HG03457 (cell line): ENCODE results near the gene TENM4.

ENCODE experiments used
- ATAC-seq: cut with Tn5 transposase; IDR thresholded peaks from one replicate; pipeline ENCODE4 v1.9.1; 2021; ENCODE audit warnings: moderate number of reproducible peaks; ENCODE audit not compliant: unreplicated experiment

TENM4 gene

DNA sequence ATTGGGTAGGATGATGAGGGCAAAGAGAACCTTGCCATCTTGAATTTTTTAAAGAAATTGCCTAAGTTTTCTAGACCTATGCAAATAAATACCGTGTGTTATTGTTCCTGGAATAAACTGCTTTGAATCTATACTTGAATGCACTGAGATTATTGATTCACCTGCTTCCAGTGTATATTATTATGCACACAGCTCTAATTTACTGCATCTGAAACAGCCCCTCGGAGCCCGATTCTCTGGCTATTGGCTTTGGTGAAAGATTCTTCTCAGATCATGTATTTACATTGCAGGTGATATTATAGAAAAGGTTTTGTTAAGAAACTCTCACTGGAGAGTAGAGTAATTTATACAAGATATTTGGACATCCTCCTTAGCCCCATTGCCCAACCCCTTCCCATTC, 254.2 kb downstream of the TENM4 start:
- ATAC-seq = no peak

DNA sequence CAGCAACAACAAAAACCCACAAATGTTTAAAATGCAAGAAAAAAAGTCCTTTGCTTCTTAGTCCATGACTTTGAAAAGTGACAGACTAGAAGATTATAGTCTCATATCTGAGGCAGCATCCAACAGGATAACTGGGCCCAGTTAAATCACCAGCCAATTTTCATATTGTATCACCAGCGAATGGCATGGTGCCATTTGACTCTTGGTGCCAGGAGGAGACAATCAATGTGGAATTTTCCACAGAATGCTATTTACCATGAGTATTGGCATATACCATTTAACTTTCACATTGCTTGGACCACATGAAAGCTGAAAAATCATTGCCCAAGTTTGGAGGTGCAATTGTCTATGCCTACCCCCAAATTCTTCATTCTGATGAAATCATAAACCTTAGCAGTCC, 255.5 kb downstream of the TENM4 start:
- ATAC-seq = no peak

DNA sequence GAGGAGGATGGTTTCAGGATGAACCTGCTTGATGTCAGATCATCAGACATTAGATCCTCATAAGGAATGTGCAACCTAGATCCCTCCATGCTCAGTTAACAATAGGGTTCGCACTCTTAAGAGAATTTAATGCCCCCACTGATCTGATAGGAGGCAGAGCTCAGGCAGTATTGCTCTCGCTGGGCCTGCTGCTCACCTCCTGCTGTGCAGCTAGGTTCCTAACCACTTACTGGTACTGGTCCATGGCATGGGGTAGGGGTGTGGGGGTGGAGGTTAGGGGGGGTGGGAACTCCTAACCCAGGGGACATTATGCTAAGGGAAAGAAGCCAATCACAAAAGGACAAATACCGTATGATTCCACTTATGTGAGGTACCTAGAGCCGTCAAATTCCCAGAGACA, 256.5 kb downstream of the TENM4 start:
- no peak for ATAC-seq

DNA sequence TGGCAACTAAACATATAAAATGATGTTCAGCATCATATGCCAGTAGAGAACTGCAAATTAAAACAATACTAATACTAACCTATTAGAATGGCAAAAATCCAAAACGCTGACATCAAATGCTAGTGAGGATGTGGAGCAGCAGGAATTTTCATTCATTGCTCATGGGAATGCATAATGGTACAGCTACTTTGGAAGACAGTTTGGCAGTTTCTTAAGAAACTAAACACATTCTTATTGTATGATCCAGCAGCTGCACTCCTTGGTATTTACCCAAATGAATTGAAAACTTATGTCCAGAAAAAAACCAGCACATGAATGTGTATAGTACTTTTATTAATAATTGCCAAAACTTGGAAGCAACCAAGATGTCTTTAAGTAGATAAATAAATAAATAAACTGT, 258.0 kb downstream of the TENM4 start:
- no peak for ATAC-seq

DNA sequence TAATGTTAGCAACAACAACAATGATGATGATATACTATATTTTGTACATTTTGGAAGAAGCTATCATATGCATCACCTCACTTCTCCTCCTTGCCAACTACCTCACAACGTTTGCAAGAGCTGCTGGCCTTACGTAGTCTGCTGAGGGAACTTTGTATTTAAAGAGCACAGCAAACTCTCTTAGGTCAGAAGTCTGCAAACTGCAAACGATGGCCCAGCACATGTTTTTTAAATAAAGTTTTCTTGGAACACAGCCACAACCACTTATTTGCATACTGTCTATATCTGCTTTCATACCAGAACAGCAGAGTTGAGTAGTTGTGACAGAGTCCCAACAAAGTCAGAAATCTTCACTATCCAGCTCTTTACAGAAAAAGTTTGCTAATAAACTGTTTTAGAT, 261.7 kb downstream of the TENM4 start:
- ATAC-seq = no peak

DNA sequence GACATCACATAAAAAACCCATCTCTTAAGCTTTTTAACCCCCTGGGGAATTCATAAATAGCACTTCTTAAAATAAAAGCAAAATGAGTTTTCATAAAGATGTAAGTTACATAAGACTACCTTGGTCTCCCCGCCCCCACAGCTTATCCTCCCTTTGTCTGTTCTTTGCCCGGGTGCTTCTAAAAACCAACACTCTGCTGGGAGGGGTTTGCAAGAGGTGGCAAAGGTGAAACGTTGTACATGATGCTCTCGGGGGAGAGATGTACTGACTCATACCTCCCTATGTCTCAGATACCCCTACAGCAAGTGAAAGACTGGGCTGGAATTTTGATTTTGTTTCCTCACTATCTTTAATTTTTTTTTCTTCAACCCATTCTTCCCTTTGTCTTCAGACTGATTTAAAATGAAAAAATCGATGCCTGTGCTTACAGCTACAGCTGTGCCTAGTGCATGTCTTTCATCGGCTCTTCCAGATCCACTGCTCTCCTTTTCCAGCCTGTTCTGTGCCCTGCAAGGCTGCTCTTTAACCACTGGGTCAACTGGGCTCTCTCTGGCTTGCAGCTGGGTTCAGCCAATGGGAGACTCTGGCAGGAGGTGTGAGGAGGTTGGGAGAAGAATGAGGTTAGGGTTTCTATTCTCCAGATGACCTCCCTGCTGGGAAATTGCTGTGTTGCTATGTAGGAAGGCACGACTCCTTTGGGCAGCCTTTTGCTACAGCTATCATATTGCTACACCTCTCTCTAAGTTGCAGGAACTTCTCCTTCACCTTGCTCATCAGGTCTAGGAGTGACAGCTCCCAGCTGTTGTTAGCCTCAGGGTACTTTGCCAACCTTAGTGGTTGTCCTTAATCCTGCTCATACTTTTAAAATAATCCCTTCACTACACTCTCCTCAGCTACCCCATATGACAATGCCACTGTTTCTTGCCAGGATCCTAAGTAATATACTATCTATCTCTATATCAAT, 266.5 kb downstream of the TENM4 start:
- no peak for ATAC-seq

DNA sequence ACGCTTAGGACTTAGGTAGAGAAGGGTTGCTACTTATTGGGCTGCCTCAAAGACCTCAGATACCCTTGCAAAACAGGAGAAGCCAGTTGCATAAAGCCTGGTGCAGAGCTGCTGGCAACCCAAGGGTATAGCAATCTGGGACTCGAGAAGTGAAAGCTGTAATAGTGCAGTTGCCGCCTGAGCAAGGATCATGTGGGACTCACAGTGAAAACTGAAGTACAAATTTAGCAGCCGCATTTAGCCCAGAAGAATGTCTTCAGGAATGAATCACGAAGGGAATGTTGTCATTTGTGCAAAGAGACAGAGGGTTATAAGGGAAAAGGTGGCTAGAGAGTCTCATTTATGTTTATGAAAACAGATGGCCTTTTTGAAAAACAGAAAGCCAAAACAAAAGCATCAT, 267.2 kb downstream of the TENM4 start:
- no peak for ATAC-seq

DNA sequence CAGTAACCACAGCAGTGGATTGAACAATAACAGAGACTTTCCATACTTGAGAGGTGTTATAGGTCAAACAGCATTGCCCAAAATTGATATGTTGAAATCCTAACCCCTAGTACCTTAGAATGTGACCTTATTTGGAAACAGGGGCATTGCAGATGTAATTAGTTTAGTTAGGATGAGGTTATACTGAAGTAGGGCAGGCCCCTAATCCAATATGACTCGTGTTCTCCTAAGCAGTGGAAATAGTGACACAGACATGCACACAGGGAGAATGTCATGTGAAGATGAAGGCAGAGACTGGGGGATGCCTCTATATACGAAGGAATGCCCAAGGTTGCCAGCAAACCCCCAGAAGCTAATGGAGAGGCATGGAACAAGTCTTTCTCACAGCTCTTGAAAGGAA, 270.5 kb downstream of the TENM4 start:
- no peak for ATAC-seq

DNA sequence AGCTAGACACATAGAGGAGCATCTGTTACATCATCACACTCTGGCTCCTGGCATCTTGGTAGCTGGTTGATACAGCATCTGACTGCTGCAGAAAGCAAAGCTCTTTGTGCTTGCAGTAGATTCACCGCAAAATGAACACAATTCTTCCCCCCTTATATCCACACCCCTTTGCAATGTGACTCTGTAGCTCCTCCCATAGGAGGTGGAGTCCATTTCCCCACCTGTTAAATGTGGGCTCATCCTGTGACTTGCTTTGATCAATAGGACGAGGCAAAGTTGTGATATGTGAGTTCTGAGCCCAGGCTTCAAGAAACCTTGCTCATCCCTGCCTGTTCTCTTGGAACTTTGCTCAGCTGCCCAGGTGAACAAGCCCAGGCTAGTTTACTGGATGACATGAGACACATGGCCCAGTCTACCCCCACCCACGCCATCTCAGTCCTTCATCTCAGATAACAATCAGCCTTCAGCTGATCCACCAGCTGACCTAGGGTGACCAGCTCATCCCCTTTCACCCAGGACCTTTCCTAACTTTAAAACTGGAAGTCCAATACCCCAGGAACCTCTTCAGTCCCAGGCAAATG, 272.2 kb downstream of the TENM4 start:
- ATAC-seq = no peak

DNA sequence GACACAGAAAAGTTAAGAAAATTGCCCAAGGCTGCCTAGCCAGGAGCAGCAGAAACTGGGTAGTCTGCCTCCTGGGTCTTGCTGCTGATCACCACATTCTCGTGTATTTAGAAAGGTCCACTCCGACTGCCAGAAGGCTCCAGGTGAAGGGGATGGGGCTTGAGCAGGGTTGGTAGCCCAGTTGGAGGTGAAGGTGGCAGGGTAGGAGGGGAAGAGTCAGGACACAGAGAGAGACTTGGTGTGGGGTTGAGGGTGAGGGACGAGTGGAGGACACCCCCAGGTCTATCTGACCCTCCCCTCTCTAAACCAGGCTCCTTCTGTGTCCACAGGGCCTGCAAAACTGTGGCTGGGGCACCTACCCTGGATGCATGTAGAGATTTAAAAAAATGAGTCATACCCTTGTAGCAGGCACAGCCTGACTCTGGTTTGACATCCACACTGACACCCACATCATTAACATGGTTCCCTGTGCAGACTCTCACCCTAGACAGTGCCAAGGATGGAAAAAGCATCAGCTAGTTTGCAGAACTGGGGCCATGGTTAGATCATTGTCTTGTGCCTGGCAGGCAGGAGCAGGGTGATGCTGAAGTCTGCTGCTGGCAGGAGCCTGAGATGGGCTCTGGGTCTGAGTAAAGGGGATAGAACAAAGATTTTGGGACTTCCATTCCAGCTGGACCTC, 273.2 kb downstream of the TENM4 start:
- ATAC-seq = no peak

DNA sequence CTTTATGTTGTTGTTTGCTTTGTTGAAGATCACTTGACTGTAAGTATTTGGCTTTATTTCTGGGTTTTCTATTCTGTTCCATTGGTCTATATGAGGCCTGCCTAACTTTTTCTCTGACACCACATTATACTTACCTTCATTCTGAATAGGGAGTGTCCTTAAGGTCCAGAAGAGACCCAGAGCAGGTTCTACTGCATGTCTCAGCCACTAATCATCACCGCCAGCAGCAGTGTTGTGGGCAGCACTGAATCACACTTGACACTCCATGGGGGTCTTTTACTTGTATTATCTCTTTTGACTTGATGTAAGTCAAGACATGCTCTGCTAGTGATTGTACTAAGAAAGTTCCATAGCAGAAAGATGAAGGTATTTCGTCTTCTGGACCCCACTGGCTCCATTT, 274.9 kb downstream of the TENM4 start:
- no peak for ATAC-seq

DNA sequence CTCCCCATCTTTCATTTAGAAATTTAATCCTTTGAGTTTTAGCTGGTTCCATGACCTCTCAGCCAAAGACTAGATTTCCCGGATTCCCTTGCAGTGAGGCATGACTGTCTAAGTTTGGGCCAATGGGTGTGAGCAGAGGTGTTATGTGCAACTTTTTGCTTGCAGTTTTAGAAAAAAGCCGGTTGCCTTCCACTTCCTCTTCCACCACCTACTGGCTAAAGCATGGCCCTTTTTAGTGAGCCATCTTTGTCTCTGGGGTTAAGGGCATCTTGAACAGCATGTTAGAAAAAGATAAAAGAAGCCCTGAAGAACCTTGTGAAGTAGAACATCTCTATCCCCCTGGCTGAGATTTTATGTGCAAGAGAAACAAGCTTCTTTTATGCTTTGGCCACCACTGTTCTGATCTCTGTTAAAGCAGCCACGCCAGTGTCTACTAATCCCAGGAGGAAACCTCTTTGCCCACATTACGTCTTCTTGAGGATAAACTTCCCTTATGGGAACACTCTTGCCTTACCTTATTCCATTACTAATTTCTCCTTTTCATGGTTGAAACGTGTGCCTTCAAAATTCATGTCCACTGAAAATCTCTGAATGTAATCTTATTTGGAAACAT, 279.9 kb downstream of the TENM4 start:
- ATAC-seq = no peak

DNA sequence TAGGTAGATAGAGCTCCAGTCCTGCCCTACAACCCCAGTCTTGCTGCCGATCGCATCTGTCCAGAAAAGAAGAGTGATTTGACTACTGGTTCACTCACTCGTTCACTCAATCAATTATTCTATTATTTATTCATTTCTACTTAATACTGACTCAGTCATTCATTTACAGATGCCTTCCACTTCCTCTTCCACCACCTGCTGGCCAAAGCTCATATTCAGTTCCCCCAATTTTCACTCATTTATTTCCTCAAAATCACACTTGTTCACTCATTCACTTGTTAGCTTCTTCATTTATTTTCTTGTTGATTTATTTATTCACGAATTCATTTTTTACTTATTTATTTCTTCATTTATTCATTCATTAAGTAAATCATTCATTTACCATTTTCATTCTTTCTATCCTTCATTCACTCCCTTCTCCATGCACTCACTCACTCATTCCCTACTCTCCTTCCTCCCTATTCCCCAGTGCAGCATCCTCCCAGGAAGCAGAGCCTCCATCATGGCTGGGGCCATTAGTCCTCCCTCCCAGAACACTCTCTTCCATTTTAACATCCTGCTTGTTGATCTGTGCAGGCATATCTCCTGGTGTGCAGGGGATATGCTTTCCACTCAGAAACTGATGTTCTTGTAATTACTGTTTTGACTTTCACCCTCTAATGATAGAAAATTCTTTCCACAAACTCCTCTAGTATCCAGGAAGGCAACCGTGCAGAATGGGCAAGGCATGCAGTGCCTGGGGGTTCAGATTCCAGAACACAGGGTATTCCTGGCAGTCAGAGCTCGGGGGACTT, 281.0 kb downstream of the TENM4 start:
- ATAC-seq = no peak

DNA sequence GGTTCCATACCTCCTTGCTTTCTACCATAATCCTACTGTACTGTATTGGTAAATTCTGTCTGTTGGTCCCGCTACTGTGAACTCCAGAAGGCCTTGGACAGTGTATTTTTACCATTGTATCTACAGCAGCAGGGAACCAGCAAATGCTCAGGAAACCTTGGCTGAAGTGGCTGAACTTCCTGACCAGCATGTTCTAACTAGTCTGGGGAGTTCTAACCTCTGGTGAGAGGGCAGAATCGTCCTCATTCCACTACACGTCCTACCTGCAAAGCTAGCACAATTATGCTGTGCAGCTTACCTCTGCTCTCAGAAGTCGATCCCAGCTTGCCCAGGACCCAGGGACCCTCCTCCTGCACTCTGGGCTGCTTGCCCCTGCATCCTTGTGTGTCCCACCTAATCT, 283.1 kb downstream of the TENM4 start:
- ATAC-seq = no peak

DNA sequence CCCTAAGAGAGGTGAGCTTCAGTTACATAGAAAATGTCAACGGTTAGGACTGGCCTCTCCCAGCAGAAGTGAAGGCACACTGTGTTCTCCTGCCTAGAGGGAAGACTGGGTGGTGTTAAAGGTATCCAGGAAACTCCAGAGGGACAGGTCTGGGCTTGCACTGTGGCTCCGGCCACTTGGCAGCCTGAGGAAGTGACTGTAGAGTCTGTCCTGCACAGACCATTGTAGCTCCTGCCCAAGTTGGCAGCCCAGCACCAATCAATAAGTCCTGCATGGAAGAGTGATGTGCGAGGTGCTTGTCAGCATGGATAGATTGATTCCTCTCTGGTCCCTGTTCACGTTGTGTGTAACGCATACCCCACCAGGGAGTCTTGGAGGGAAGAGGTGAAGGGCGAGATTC, 284.8 kb downstream of the TENM4 start:
- ATAC-seq = no peak

DNA sequence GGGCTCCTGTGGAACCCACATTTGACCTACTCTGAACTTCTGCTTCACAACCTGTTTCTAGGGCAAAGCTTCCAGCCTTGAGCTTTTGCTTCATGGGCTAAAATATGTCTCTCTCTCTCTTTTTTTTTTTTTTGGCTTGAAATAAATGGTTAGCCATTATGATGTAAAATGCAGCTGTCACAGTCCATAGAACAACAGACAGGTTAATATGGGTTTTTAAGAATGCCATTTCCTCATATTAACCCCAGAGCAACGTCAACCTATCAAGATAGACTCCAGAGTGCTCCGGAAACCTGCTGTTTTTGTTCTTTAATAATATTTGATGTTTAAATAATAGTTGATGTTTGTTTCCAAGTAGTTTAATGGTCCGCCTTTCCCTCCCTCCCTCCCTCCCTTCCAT, 285.6 kb downstream of the TENM4 start:
- no peak for ATAC-seq

DNA sequence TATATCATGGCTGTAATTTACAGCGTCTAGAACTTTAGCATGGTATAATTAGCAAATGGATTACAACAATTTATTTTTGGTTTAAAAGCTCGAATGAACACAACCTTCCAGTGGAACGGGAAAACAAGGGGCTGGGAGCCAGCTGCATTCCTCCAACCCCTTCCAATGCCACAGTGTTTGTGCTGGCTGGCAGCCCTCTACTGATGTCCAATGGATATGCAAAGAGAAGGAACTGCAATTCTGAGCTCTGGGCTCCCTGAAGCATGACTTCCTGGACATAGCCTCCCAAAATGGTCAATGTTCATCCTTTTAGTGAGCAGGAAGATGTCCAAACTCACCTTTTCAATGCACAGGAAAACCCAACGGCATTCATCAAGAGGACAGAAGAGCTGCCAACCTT, 288.3 kb downstream of the TENM4 start:
- no peak for ATAC-seq

DNA sequence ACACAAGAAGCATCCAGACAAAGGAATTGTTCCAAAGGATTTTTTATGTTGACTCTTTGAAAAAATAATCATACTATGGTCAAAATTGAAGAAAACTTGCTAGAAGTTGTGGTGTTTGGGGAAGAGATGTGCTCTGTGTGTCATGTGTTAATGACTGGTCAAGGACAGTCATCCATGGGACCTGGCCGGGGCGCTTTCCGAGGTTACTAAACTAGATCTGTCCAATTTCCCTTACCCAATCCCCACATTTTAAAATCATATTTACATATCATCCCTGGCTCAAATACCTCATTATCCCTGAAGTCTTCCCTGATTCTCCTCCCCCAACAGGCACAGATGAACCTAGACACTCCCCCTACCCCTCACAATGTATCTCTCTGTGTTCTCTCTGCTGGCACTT, 289.4 kb downstream of the TENM4 start:
- no peak for ATAC-seq

DNA sequence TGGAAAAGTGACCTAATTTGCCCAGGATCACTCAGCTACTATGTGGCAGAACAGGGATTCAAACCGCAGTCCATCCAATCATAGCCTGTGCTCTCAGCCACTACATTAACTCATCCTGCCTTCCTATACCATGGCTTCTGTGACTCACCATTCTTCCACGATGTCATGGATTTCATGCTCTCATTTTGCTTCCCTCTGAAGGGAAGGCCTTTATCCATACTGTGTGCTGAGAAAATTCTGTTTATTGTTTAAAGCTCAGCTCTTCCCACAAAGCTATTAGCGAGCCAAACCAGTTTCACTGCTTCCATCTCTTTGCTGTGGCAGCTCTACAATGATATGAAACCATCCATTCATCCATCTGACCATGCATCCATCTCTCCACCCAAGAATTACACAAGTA, 289.9 kb downstream of the TENM4 start:
- ATAC-seq = no peak

DNA sequence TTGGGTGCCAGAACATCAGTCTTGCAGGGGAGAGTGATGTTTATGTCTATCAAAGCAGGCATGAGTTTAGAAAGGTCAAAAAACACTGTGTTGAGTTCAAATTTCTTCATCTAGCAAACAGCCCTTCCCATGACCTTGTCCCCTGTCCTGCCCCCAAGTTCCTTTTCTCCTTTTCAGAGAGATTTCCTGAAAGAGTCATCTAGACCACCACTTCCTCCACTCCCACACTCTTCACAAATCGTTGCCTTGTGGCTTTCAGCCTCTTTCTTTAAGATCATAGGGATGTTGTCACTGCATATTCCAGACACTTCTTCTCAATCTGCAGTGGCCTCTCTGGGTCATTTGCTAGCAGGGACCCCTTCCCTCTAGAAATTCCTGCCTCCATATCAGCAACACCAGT, 290.5 kb downstream of the TENM4 start:
- ATAC-seq = no peak

DNA sequence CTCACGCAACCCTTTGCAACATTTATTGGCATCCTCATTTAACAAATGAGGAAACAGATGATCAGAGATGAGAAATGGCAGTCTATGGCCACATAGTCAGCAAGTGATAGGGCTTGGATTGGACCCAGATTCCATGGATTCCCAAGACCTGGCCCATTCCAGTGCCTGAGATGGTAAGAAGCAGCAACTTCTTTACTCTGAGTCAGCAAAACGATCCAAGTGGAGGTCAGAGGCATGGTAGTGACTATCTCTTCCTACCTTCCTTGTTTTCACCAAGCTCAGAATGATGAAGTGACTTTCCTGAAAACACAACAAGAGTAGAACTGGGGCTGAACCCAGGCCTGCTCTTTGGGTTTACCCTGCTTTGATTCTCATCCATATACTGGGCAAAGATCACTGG, 293.1 kb downstream of the TENM4 start:
- ATAC-seq = no peak
